Trophoblast cell (in vitro differentiated cells and primary cell): ENCODE measurements around the gene IDI1.

ENCODE experiments used
- DNase-seq, 2 donors: peaks; one replicate each; pipeline ENCODE4 v3.0.0-alpha.2; 2016
- H2AFZ ChIP-seq: 2 replicates; pipeline ENCODE4 v1.6.1; 2013; ENCODE audit warnings: low read length, moderate library complexity, mild to moderate bottlenecking; ENCODE audit not compliant: insufficient read depth, poor library complexity
- H2AK5ac ChIP-seq: 2 replicates; pipeline ENCODE4 v1.6.1; 2013; ENCODE audit warnings: mild to moderate bottlenecking, low read length
- H2BK120ac ChIP-seq: 2 replicates; pipeline ENCODE4 v1.6.1; 2013; ENCODE audit warnings: low read length, mild to moderate bottlenecking, moderate library complexity; ENCODE audit not compliant: insufficient read depth, poor library complexity
- H2BK12ac ChIP-seq: 2 replicates; pipeline ENCODE4 v1.6.1; 2013; ENCODE audit warnings: mild to moderate bottlenecking, low read length, moderate library complexity
- H2BK5ac ChIP-seq: 2 replicates; pipeline ENCODE4 v1.6.1; 2013; ENCODE audit warnings: low read length, low read depth, moderate library complexity, mild to moderate bottlenecking; ENCODE audit not compliant: poor library complexity
- H3K14ac ChIP-seq: 2 replicates; pipeline ENCODE4 v1.6.1; 2013; ENCODE audit warnings: mild to moderate bottlenecking, low read length
- H3K18ac ChIP-seq: 2 replicates; pipeline ENCODE4 v1.6.1; 2013; ENCODE audit warnings: mild to moderate bottlenecking, low read length
- H3K23ac ChIP-seq: 2 replicates; pipeline ENCODE4 v1.6.1; 2013; ENCODE audit warnings: low read length
- H3K27ac ChIP-seq: 2 replicates; pipeline ENCODE4 v1.5.1; 2013; ENCODE audit warnings: low read depth, mild to moderate bottlenecking, inconsistent platforms, low read length, moderate library complexity
- H3K27me3 ChIP-seq: 2 replicates; pipeline ENCODE4 v1.6.1; 2013; ENCODE audit warnings: inconsistent platforms, mild to moderate bottlenecking, low read length, moderate library complexity; ENCODE audit not compliant: insufficient read depth
- H3K36me3 ChIP-seq, 2 experiments: 1 replicate in 1 of 2; 2 replicates in 1 of 2; pipeline ENCODE4 v1.6.1; 2013; ENCODE audit warnings: low read length in 2 of 2, mild to moderate bottlenecking in 2 of 2, moderate library complexity in 1 of 2; ENCODE audit not compliant: insufficient read depth in 2 of 2, control insufficient read depth in 1 of 2
- H3K4ac ChIP-seq: 2 replicates; pipeline ENCODE4 v1.6.1; 2013; ENCODE audit warnings: low read depth, mild to moderate bottlenecking, low read length, moderate library complexity
- H3K4me1 ChIP-seq, 2 experiments: 1 replicate in 1 of 2; 2 replicates in 1 of 2; pipeline ENCODE4 v1.6.1; 2013; ENCODE audit warnings: low read length in 2 of 2, mild to moderate bottlenecking in 2 of 2, moderate library complexity in 1 of 2; ENCODE audit not compliant: insufficient read depth in 2 of 2, control insufficient read depth in 1 of 2
- H3K4me2 ChIP-seq: 2 replicates; pipeline ENCODE4 v1.6.1; 2013; ENCODE audit warnings: inconsistent platforms, mild to moderate bottlenecking, low read length, moderate library complexity
- H3K4me3 ChIP-seq: 2 replicates; pipeline ENCODE4 v1.5.1; 2013; ENCODE audit warnings: mild to moderate bottlenecking, low read depth, low read length, inconsistent platforms
- H3K79me1 ChIP-seq: one replicate; pipeline ENCODE4 v1.6.1; 2013; ENCODE audit warnings: low read length
- H3K79me2 ChIP-seq: 2 replicates; pipeline ENCODE4 v1.6.1; 2013; ENCODE audit warnings: low read length, mild to moderate bottlenecking; ENCODE audit not compliant: control insufficient read depth, insufficient read depth, poor library complexity
- H3K9ac ChIP-seq: 2 replicates; pipeline ENCODE4 v1.6.1; 2013; ENCODE audit warnings: mild to moderate bottlenecking, low read length
- H3K9me3 ChIP-seq: 2 replicates; pipeline ENCODE4 v1.6.1; 2013; ENCODE audit warnings: low read depth, mild to moderate bottlenecking, control low read depth, inconsistent platforms, low read length; ENCODE audit not compliant: insufficient read depth
- H4K12ac ChIP-seq: 2 replicates; pipeline ENCODE4 v1.6.1; 2013; ENCODE audit warnings: low read depth, mild to moderate bottlenecking, low read length, moderate library complexity
- H4K8ac ChIP-seq: 2 replicates; pipeline ENCODE4 v1.6.1; 2013; ENCODE audit warnings: low read depth, mild to moderate bottlenecking, low read length, moderate library complexity
- H4K91ac ChIP-seq: one replicate; pipeline ENCODE4 v1.6.1; 2013; ENCODE audit warnings: low read depth, mild to moderate bottlenecking, low read length, moderate library complexity
- WGBS: extraction: QIAGEN DNeasy Blood & Tissue Kit; methylation state at CpG from one replicate; pipeline ENCODE4 v1.1.7; 2013; ENCODE audit warnings: missing lambda C conversion rate; ENCODE audit not compliant: insufficient read length, insufficient coverage; ENCODE audit errors: extremely low coverage; 5-methylcytosine and 5-hydroxymethylcytosine counted together

Gene IDI1

GRCh38 chr10:992871-993270 lies 56.0 kb downstream of the IDI1 start:
- peaks cover 6 to 7% of the 10 kb centered on the region in 2 experiments for H3K4me1 ChIP-seq
- H3K79me2 ChIP-seq = peaks cover 17% of the 10 kb centered on the region
- no peak overlapping the region for H2BK5ac ChIP-seq
- no peak overlapping the region for H3K18ac ChIP-seq
- H4K12ac ChIP-seq = no peak overlapping the region
- H3K4me2 ChIP-seq = no peak overlapping the region
- H3K23ac ChIP-seq = no peak overlapping the region
- peak overlapping the region; percentile 14 for H3K4ac ChIP-seq
- H4K8ac ChIP-seq = no peak overlapping the region
- no peak overlapping the region for H3K9ac ChIP-seq
- H4K91ac ChIP-seq = no peak overlapping the region
- H3K4me3 ChIP-seq = no peak overlapping the region
- H3K27me3 ChIP-seq = no peaks in the 10 kb centered on the region
- no peak for DNase-seq
- no peak overlapping the region for H2BK120ac ChIP-seq
- H2BK12ac ChIP-seq = no peak overlapping the region
- peaks cover 7% of the 10 kb centered on the region for H3K79me1 ChIP-seq
- H3K14ac ChIP-seq = no peak overlapping the region
- no peak overlapping the region for H2AFZ ChIP-seq
- peaks cover 37 to 44% of the 10 kb centered on the region in 2 experiments for H3K36me3 ChIP-seq
- no peak overlapping the region for H2AK5ac ChIP-seq
- no peak overlapping the region for H3K27ac ChIP-seq
- no peaks in the 10 kb centered on the region for H3K9me3 ChIP-seq

- Histone ChIP-seq H3K23ac (no peak overlapping the region), H2AFZ (no peak overlapping the region), H3K18ac (no peak overlapping the region), H4K91ac (no peak overlapping the region), H3K4me3 (no peak overlapping the region), H3K79me1 (peaks cover 10% of the 10 kb centered on the region), H4K12ac (no peak overlapping the region), H3K27ac (no peak overlapping the region), H4K8ac (no peak overlapping the region), H3K14ac (no peak overlapping the region), H2AK5ac (no peak overlapping the region), H2BK5ac (no peak overlapping the region), H2BK12ac (no peak overlapping the region), H3K27me3 (no peaks in the 10 kb centered on the region), H3K9me3 (no peaks in the 10 kb centered on the region), H3K4ac (no peak overlapping the region), H2BK120ac (no peak overlapping the region), H3K36me3 (peaks cover 35 to 40% of the 10 kb centered on the region in 2 experiments), H3K79me2 (peaks cover 20% of the 10 kb centered on the region), H3K4me2 (no peak overlapping the region), H3K4me1 (peaks cover 7% of the 10 kb centered on the region in 2 experiments), H3K9ac (no peak overlapping the region)
- 100% methylated on average over 2 of the region's 6 CpGs for WGBS
- DNase-seq = no peak
These were observed 56.5 kb downstream of the IDI1 start for GRCh38 chr10:992467-992866.

GRCh38 chr10:990808-991207 lies 58.1 kb downstream of the IDI1 start:
- no peaks in the 10 kb centered on the region for H3K27me3 ChIP-seq
- H2BK120ac ChIP-seq = no peak overlapping the region
- H2AK5ac ChIP-seq = no peak overlapping the region
- WGBS = no CpG with 5 or more reads among the region's 6 CpGs
- no peak overlapping the region for H2AFZ ChIP-seq
- peaks cover 9% of the 10 kb centered on the region in 2 experiments for H3K4me1 ChIP-seq
- no peak overlapping the region for H4K8ac ChIP-seq
- peaks cover 10% of the 10 kb centered on the region for H3K79me1 ChIP-seq
- no peak overlapping the region for H3K14ac ChIP-seq
- H3K18ac ChIP-seq = no peak overlapping the region
- H3K36me3 ChIP-seq = peaks cover 24 to 29% of the 10 kb centered on the region in 2 experiments
- peaks cover 20% of the 10 kb centered on the region for H3K79me2 ChIP-seq
- peak overlapping the region; percentile 75 for H3K4ac ChIP-seq
- peak overlapping the region; percentile 3 for H3K4me3 ChIP-seq
- H4K91ac ChIP-seq = no peak overlapping the region
- H3K9me3 ChIP-seq = no peaks in the 10 kb centered on the region
- no peak overlapping the region for H2BK12ac ChIP-seq
- H2BK5ac ChIP-seq = no peak overlapping the region
- no peak for DNase-seq
- no peak overlapping the region for H3K9ac ChIP-seq
- H4K12ac ChIP-seq = no peak overlapping the region
- no peak overlapping the region for H3K4me2 ChIP-seq
- no peak overlapping the region for H3K23ac ChIP-seq
- no peak overlapping the region for H3K27ac ChIP-seq
